Heart right ventricle (tissue), 16 donors: ENCODE data around the gene CCDC92. TPM values are rescaled to one million over a fixed set of nuclear protein-coding genes. Genes with fewer than 3 reads are reported as not detected.

ENCODE experiments used
- ATAC-seq, 8 donors: fragments of 200-7000 bp; cut with Tn5 transposase; one replicate each; pipeline ENCODE4 v1.9.1; 2020; ENCODE audit warnings: mild to moderate bottlenecking in 8 of 8, moderate library complexity in 8 of 8, moderate number of reproducible peaks in 1 of 8
- DNase-seq, 2 donors: peaks; one replicate each; pipeline ENCODE4 v3.0.0-alpha.2; 2020
- H3K27ac ChIP-seq, 10 donors: fragments of 200-600 bp; sonication (generic) in 2 of 10; one replicate each; pipeline versions ENCODE4 v1.5.0 to v1.8.0; 2020 to 2022; ENCODE audit warnings: mild to moderate bottlenecking in 3 of 10
- H3K27me3 ChIP-seq, 7 donors: fragments of 200-600 bp; one replicate each; pipeline ENCODE4 v1.8.0; 2021 to 2022; ENCODE audit warnings: mild to moderate bottlenecking in 2 of 7
- H3K36me3 ChIP-seq, 9 donors: fragments of 200-600 bp; sonication (generic) in 1 of 9; one replicate each; pipeline versions ENCODE4 v1.5.0 to v1.8.0; 2020 to 2022; ENCODE audit warnings: mild to moderate bottlenecking in 2 of 9
- H3K4me1 ChIP-seq, 9 donors: fragments of 200-600 bp; sonication (generic) in 1 of 9; one replicate each; pipeline versions ENCODE4 v1.5.0 to v1.8.0; 2020 to 2022; ENCODE audit warnings: mild to moderate bottlenecking in 4 of 9
- H3K4me3 ChIP-seq, 10 donors: fragments of 200-600 bp; sonication (generic) in 2 of 10; one replicate each; pipeline versions ENCODE4 v1.5.0 to v1.8.0; 2020 to 2022; ENCODE audit warnings: mild to moderate bottlenecking in 7 of 10, moderate library complexity in 2 of 10
- H3K9me3 ChIP-seq, 11 donors: fragments of 200-600 bp in 10 of 11; sonication (generic) in 2 of 11; one replicate each; pipeline versions ENCODE4 v1.5.0 to v1.8.0; 2013 to 2022; ENCODE audit warnings: mild to moderate bottlenecking in 2 of 11, control low read depth in 1 of 11, moderate library complexity in 1 of 11
- WGBS, 2 donors: extraction: QIAGEN DNeasy Blood & Tissue Kit; methylation state at CpG; one replicate each; pipeline ENCODE4 v1.1.7; 2013; ENCODE audit warnings: inconsistent platforms in 1 of 2; 5-methylcytosine and 5-hydroxymethylcytosine counted together
- intact Hi-C, 10 donors: fragments of 100-400 bp; cut with DNase I; formaldehyde crosslinking; loops; one replicate each; pipeline versions ENCODE4 v1.11.1 to v1.14.2; 2022
- polyA plus RNA-seq, 2 donors: library from polyadenylated mRNA; stranded (reverse); fragments of 200-250 nt; gene quantifications; one replicate each; pipeline ENCODE4 v1.2.3, GENCODE V29; 2013
- total RNA-seq, 10 donors: library from RNA; stranded (reverse); fragmentation: NEBNext Ultra II Directional in 3 of 10; extraction: Animal tissue kit (Norgen Biotek cat#: 25700) in 3 of 10; gene quantifications; one replicate each; pipeline versions ENCODE4 v1.2.1 to v1.2.4, GENCODE V29; 2021 to 2023
- TF ChIP-seq, protein P1 (sequence below), 9 donors: fragments of 200-600 bp; sonication (generic) in 2 of 9; IDR thresholded peaks; one replicate each; pipeline versions ENCODE4 v1.5.0 to v1.8.0; 2021 to 2022; ENCODE audit warnings: antibody characterized with exemption in 9 of 9, mild to moderate bottlenecking in 5 of 9, moderate library complexity in 1 of 9
- donor health status: Arrhythmogenic right ventricular cardiomyopathy.
- donor health status: ischemic (EF 13 %, LVEDD 7.1; RV severe dilation, severe dysfunction).
- donor health status: healthy with polysubstance abuse.
- donor health status: DM: no; HTN: yes; CAD: no.
- donor health status: DM: no; HTN: no; CAD: no.
- donor health status: ischemic (EF 25% LVEDD 6.9; RV normal size, moderate dysfunction).
- donor health status: ischemic (EF 25% LVEDD 5.7; RV mildly dilated, moderate dysfunction).
- donor health status: healthy.
- donor health status: DM: yes; HTN: yes; CAD: no.
- donor health status: Ischemic cardiomyopathy.
- donor health status: ischemic (EF 35%, LVEDD 5.7; RV mildly dilated, moderate dysfunction).
- donor health status: nonischemic (EF 11% LVEDD 7.7; RV severe dilation, severe dysfunction).
- donor health status: DM: yes; HTN: yes; CAD: no.
- donor health status: PGD.
- donor health status: ischemic (EF 29% LVEDD 5.4; RV normal size, mild dysfunction).
- donor health status: nonischemic (EF 23%, LVEDD 6.1; RV moderate dilation, normal function).

Gene CCDC92
- total and polyA plus RNA-seq, 12 donors, result 38.5 to 77.1 (median 56.5) TPM

- TF ChIP-seq, protein P1, sequence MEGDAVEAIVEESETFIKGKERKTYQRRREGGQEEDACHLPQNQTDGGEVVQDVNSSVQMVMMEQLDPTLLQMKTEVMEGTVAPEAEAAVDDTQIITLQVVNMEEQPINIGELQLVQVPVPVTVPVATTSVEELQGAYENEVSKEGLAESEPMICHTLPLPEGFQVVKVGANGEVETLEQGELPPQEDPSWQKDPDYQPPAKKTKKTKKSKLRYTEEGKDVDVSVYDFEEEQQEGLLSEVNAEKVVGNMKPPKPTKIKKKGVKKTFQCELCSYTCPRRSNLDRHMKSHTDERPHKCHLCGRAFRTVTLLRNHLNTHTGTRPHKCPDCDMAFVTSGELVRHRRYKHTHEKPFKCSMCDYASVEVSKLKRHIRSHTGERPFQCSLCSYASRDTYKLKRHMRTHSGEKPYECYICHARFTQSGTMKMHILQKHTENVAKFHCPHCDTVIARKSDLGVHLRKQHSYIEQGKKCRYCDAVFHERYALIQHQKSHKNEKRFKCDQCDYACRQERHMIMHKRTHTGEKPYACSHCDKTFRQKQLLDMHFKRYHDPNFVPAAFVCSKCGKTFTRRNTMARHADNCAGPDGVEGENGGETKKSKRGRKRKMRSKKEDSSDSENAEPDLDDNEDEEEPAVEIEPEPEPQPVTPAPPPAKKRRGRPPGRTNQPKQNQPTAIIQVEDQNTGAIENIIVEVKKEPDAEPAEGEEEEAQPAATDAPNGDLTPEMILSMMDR (IDR thresholded peaks at IDR 0.05), result no peak
- DNase-seq (no peak), ATAC-seq (no peak)
- WGBS, 2 donors, result 95 to 98% methylated on average over 7 of the region's 7 CpGs
- Histone ChIP-seq H3K27me3 (peaks cover 0 to 15% (median 3%) of the 10 kb centered on the region in 7 donors), H3K27ac (no peak overlapping the region), H3K9me3 (no peaks in the 10 kb centered on the region), H3K36me3 (no peaks in the 10 kb centered on the region), H3K4me3 (no peak overlapping the region), H3K4me1 (peaks cover 0 to 11% (median 3%) of the 10 kb centered on the region in 9 donors)
- intact Hi-C loops, result loop anchor here in 7 of 10 donors (5.0 to 10.0 kb wide), 6 partner anchors 75 to 868 kb away; no protein-coding TSS in a partner anchor
Measured at GRCh38 chr12:123906711-123907420, 65.8 kb downstream of the CCDC92 start.

GRCh38 chr12:123905319-123905925, 67.2 kb downstream of the CCDC92 start:
- TF ChIP-seq, protein P1 (IDR thresholded peaks at IDR 0.05), result peak; percentile 67 to 83 (median 77)
- H3K27ac ChIP-seq, result no peak overlapping the region

DNA sequence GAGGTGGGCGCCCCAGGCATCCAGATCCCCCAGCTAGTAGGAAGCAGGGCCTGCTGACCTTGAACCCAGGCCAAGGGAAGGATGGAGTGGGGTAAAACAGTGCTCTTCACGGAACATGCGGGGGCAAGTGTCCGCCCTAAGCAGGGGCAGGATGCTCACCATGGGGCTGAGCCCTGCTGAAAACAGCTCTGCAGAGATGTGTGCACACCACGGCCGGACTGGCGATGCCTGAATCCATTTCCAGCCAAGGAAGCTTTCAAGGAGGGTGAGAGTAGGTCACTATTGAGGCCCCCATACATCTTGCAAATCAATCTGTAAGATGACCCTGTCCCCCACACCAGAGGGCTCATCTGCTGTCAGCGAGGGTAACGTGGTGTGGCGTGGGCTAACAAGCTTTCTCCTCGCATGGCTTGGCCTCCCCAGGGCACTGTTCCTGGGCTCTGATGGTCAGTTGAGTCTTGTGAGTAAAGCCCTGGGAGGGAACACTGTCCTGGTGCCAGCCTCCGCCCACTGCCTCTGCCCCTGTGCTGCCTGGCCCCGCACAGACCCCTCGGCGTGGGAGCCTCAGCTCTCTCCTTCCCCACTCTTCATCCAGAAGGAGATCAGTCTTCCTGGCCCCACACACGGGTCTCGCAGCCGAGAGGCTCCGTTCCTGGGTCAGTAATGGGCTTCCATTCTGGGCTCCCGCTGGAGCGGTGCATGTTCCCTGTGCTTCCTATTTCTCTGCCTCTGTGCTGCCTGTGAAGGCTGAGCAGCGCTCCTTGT, 69.1 kb downstream of the CCDC92 start:
- intact Hi-C loops, result loop anchor here in 5 of 10 donors (2.0 to 10.0 kb wide), 6 partner anchors 81 to 871 kb away; no protein-coding TSS in a partner anchor
- 84 to 86% methylated on average over 22 of the region's 22 CpGs for WGBS, 2 donors
- Histone ChIP-seq H3K9me3 (no peaks in the 10 kb centered on the region), H3K27ac (no peak overlapping the region), H3K4me3 (no peak overlapping the region), H3K27me3 (peaks cover 0 to 29% (median 6%) of the 10 kb centered on the region in 7 donors), H3K4me1 (peaks cover 0 to 11% (median 3%) of the 10 kb centered on the region in 9 donors), H3K36me3 (no peaks in the 10 kb centered on the region)
- DNase-seq (no peak), ATAC-seq (peak in 1 of 8 donors; percentile 29)
- TF ChIP-seq, protein P1 (IDR thresholded peaks at IDR 0.05), result no peak

More at GRCh38 chr12:123905319-123905925, 67.2 kb downstream of the CCDC92 start:
- no peak overlapping the region for H3K4me3 ChIP-seq
- ATAC-seq, result no peak
- H3K27me3 ChIP-seq, result peaks cover 0 to 20% (median 6%) of the 10 kb centered on the region in 7 donors
- H3K9me3 ChIP-seq, result no peaks in the 10 kb centered on the region
- no peaks in the 10 kb centered on the region for H3K36me3 ChIP-seq
- intact Hi-C loops, result loop anchor here in 9 of 10 donors (1.0 to 10.0 kb wide), 10 partner anchors 77 to 869 kb away; no protein-coding TSS in a partner anchor
- DNase-seq, result peak in 1 of 2 donors; percentile 55
- WGBS, 2 donors, result 34 to 38% methylated on average over 9 of the region's 9 CpGs
- H3K4me1 ChIP-seq, result peaks cover 0 to 11% (median 3%) of the 10 kb centered on the region in 9 donors

- WGBS, 2 donors, result 94 to 95% methylated on average over 13 of the region's 13 CpGs
- no peak for DNase-seq
- Histone ChIP-seq H3K27me3 (peaks cover 0 to 35% (median 6%) of the 10 kb centered on the region in 7 donors), H3K36me3 (no peaks in the 10 kb centered on the region), H3K4me3 (no peak overlapping the region), H3K9me3 (no peaks in the 10 kb centered on the region), H3K27ac (no peak overlapping the region), H3K4me1 (peaks cover 0 to 11% (median 3%) of the 10 kb centered on the region in 9 donors)
- intact Hi-C loops, result loop anchor here in 3 of 10 donors (5.0 to 10.0 kb wide), 4 partner anchors 82 to 872 kb away; no protein-coding TSS in a partner anchor
- TF ChIP-seq, protein P1 (IDR thresholded peaks at IDR 0.05), result no peak
- no peak for ATAC-seq
Measured at GRCh38 chr12:123902821-123903220, 69.8 kb downstream of the CCDC92 start.
